Keratinocyte (primary cell): Measurements from ENCODE around the gene RBMX. TPM values are rescaled to one million over a fixed set of nuclear protein-coding genes. Genes with fewer than 3 reads are reported as not detected.

Source experiments
- DNase-seq: peaks from one replicate; pipeline ENCODE4 v3.0.0-alpha.2; 2011; ENCODE audit warnings: low read depth, missing footprints, low spot score
- FAIRE-seq: peaks from 2 replicates; lab custom pipeline; 2011; peaks lifted over from hg19 to GRCh38; lab: Jason Lieb, UNC
- H2AFZ ChIP-seq: 2 replicates; pipeline ENCODE4 v1.6.0; 2012; ENCODE audit warnings: low read length, control low read depth, inconsistent platforms; ENCODE audit not compliant: control insufficient read depth
- H3K27ac ChIP-seq: 2 replicates; pipeline ENCODE4 v1.5.1; 2011; ENCODE audit warnings: low read length; ENCODE audit not compliant: control insufficient read depth, insufficient read depth
- H3K27me3 ChIP-seq: 3 replicates; pipeline ENCODE4 v1.6.0; 2011; ENCODE audit warnings: low read length; ENCODE audit not compliant: control insufficient read depth, insufficient read depth; ENCODE audit errors: extremely low read depth
- H3K36me3 ChIP-seq, 2 experiments: 2 replicates in 1 of 2; 3 replicates in 1 of 2; pipeline ENCODE4 v1.5.1; 2011; ENCODE audit warnings: low read length in 2 of 2, mild to moderate bottlenecking in 1 of 2; ENCODE audit not compliant: control insufficient read depth in 2 of 2, insufficient read depth in 2 of 2; ENCODE audit errors: extremely low read depth in 1 of 2
- H3K4me1 ChIP-seq: 3 replicates; pipeline ENCODE4 v1.5.1; 2011; ENCODE audit warnings: low read length; ENCODE audit not compliant: control insufficient read depth, insufficient read depth; ENCODE audit errors: extremely low read depth
- H3K4me2 ChIP-seq: 3 replicates; pipeline ENCODE4 v1.6.0; 2011; ENCODE audit warnings: low read depth, low read length; ENCODE audit not compliant: control insufficient read depth, insufficient read depth; ENCODE audit errors: extremely low read depth
- H3K4me3 ChIP-seq, 3 experiments: fragments of 200-600 bp in 1 of 3; sonication (generic) in 1 of 3; 2 replicates in 2 of 3; 3 replicates in 1 of 3; pipeline ENCODE4 v1.5.1; 2011 to 2016; ENCODE audit warnings: low read length in 3 of 3, mild to moderate bottlenecking in 3 of 3, control low read depth in 2 of 3, inconsistent platforms in 1 of 3, low read depth in 1 of 3, mixed read lengths in 1 of 3, mixed run types in 1 of 3, moderate library complexity in 1 of 3; ENCODE audit not compliant: control insufficient read depth in 2 of 3, insufficient read depth in 2 of 3; ENCODE audit errors: extremely low read depth in 1 of 3
- H3K79me2 ChIP-seq: 2 replicates; pipeline ENCODE4 v1.6.0; 2012; ENCODE audit warnings: low read length; ENCODE audit not compliant: control insufficient read depth, insufficient read depth
- H3K9ac ChIP-seq: 3 replicates; pipeline ENCODE4 v1.6.0; 2011; ENCODE audit warnings: low read length; ENCODE audit not compliant: control insufficient read depth, insufficient read depth; ENCODE audit errors: extremely low read depth
- H3K9me1 ChIP-seq: 3 replicates; pipeline ENCODE4 v1.6.0; 2011; ENCODE audit warnings: low read length; ENCODE audit not compliant: control insufficient read depth, insufficient read depth; ENCODE audit errors: extremely low read depth
- H3K9me3 ChIP-seq: 2 replicates; pipeline ENCODE4 v1.5.1; 2012; ENCODE audit warnings: low read depth, low read length; ENCODE audit not compliant: control insufficient read depth
- H4K20me1 ChIP-seq: 3 replicates; pipeline ENCODE4 v1.6.0; 2011; ENCODE audit warnings: low read length; ENCODE audit not compliant: control insufficient read depth, insufficient read depth; ENCODE audit errors: extremely low read depth
- CTCF ChIP-seq, 3 experiments: IDR thresholded peaks in 1 of 3; conservative IDR thresholded peaks in 1 of 3; optimal IDR thresholded peaks in 1 of 3; 2 replicates in 2 of 3; 3 replicates in 1 of 3; pipeline versions ENCODE3 to v1.5.1; 2011; ENCODE audit warnings: low read length in 3 of 3, mild to moderate bottlenecking in 3 of 3, moderate library complexity in 2 of 3, control low read depth in 1 of 3, inconsistent platforms in 1 of 3; ENCODE audit not compliant: insufficient read depth in 2 of 3; ENCODE audit errors: extremely low read depth in 1 of 3
- EZH2 ChIP-seq: IDR thresholded peaks from one replicate; pipeline ENCODE4 v1.6.1; 2012; ENCODE audit warnings: inconsistent platforms, mild to moderate bottlenecking, low read length, moderate library complexity
- dilution Hi-C: fragments of 300-500 bp; cut with MboI; formaldehyde crosslinking; loops from one replicate; pipeline ENCODE4 v1.7.0; 2020; ENCODE audit warnings: low sequenced_read_pairs; ENCODE audit not compliant: extremely low pct_ligation_motif_present
- polyA plus RNA-seq, 5 experiments: library from polyadenylated mRNA; depleted of rRNA in 3 of 5; stranded (reverse) in 3 of 5; stranded (forward) in 1 of 5; unstranded in 1 of 5; fragments of >200 nt; gene quantifications; 1 replicate in 1 of 5; 2 replicates in 3 of 5; 3 replicates in 1 of 5; pipeline versions ENCODE4 v1.2.1 to v1.2.3, GENCODE V29; 2011 to 2012; ENCODE audit warnings: missing spikeins in 2 of 5, low read depth in 1 of 5, low replicate concordance in 1 of 5
- small RNA-seq, 3 experiments: library from RNA; depleted of rRNA; stranded (forward); fragments of <200 nt; gene quantifications; one replicate each; pipeline ENCODE3, GENCODE V24; 2012; ENCODE audit warnings: low read depth in 3 of 3, low replicate concordance in 1 of 3; ENCODE audit not compliant: insufficient read length in 3 of 3

The RBMX gene
- polyA plus RNA-seq, 1 donor (not counting 4 experiments of a cell fraction or from before 2014, with no cell fraction given), result 151 TPM

- no peak overlapping the region for H3K27ac ChIP-seq
- dilution Hi-C loops, result no loop called here
- no peak for DNase-seq
- H3K79me2 ChIP-seq, result no peaks in the 10 kb centered on the region
- no peaks in the 10 kb centered on the region for H3K36me3 ChIP-seq
- no peaks in the 10 kb centered on the region for H3K9me3 ChIP-seq
- no peaks in the 10 kb centered on the region for H3K9me1 ChIP-seq
- peaks cover 8% of the 10 kb centered on the region for H3K4me1 ChIP-seq
- H3K4me3 ChIP-seq, result no peak overlapping the region
- no peak overlapping the region for H2AFZ ChIP-seq
- no peak for FAIRE-seq
- no peaks in the 10 kb centered on the region for H4K20me1 ChIP-seq
- no peak overlapping the region for H3K9ac ChIP-seq
- no peak overlapping the region for H3K4me2 ChIP-seq
- no peak for TF ChIP-seq CTCF (optimal IDR thresholded peaks at IDR 0.05 in 1 of 3, IDR thresholded peaks at IDR 0.05 in 1 of 3, conservative IDR thresholded peaks at IDR 0.05 in 1 of 3; ENCODE audit: extremely low read depth in 1 of 3, insufficient read depth in 2 of 3, low read length in 3 of 3)
- TF ChIP-seq EZH2, result no peak
- H3K27me3 ChIP-seq, result no peaks in the 10 kb centered on the region
Measured at GRCh38 chrX:136825771-136826170, 54.8 kb downstream of the RBMX start.

Small RNA genes lying within 50 kb of the gene (small RNA-seq; reads per million reads assigned to genes)
- 0 reads per million in 3 experiments for gene SNORD61

Other genes with a start within 250 kb of the RBMX start
- gene CD40LG, start 232.6 kb downstream of the RBMX start, polyA plus RNA-seq, result not detected in 3 replicates
- 0.09 to 0.42 TPM (median 0.18 TPM) in 3 replicates for gene ARHGEF6, start 99.8 kb downstream of the RBMX start, polyA plus RNA-seq
- not detected in 3 replicates for gene GPR101, start 153.3 kb upstream of the RBMX start, polyA plus RNA-seq